HG03095 (cell line): ENCODE results near the gene ARID5B.

ENCODE experiments used
- ATAC-seq: cut with Tn5 transposase; IDR thresholded peaks from one replicate; pipeline ENCODE4 v1.9.1; 2021; ENCODE audit warnings: moderate library complexity; ENCODE audit not compliant: unreplicated experiment

Gene ARID5B

GRCh38 chr10:62131724-62132123 is 230.2 kb downstream of the ARID5B start:
- no peak for ATAC-seq

- ATAC-seq: peak; percentile 87
These were observed 232.1 kb downstream of the ARID5B start for GRCh38 chr10:62133618-62134017.

GRCh38 chr10:62136931-62137330 is 235.4 kb downstream of the ARID5B start:
- no peak for ATAC-seq
